ENCODE results near the gene PACSIN1.

DNA sequence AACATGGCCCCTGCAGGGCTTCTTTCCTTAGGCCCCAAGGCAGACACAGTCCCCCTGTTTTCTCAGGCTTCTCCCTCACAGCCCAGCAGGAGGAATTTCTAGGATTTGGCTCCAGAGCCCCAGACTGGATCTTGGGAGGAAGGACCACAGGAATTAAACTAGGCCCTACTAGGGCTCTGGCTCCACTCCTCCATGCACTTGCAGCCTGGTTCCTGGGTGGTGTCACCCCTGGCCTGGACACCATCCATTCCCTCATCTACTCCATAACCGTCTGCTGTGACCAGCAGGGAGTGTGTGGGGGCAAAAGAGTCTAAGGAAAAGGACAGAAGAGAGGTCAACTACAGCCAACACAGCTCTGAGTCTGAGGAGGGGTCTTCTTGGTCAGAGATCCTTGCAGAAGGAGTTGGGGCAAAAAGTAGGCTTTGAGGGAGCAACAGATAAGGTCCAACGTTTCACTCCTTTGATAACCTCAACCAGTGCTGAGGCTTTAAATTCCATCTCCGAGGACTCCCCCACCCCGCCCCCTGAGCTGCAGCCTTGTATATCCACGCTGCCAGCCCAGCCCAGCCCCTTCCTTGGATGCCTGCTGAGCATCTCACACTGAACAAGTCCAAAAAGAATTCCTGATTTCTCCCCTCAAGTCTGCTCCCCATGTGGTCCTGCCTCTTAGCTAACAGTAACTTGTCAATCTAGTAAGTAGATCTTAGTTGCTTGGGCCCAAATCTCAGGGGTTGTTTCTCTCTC is 118.2 kb downstream of the PACSIN1 start:
- TF ChIP-seq, protein P1, sequence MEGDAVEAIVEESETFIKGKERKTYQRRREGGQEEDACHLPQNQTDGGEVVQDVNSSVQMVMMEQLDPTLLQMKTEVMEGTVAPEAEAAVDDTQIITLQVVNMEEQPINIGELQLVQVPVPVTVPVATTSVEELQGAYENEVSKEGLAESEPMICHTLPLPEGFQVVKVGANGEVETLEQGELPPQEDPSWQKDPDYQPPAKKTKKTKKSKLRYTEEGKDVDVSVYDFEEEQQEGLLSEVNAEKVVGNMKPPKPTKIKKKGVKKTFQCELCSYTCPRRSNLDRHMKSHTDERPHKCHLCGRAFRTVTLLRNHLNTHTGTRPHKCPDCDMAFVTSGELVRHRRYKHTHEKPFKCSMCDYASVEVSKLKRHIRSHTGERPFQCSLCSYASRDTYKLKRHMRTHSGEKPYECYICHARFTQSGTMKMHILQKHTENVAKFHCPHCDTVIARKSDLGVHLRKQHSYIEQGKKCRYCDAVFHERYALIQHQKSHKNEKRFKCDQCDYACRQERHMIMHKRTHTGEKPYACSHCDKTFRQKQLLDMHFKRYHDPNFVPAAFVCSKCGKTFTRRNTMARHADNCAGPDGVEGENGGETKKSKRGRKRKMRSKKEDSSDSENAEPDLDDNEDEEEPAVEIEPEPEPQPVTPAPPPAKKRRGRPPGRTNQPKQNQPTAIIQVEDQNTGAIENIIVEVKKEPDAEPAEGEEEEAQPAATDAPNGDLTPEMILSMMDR (IDR thresholded peaks at IDR 0.05) = no peak
- no peak for TF ChIP-seq POLR2A (IDR thresholded peaks at IDR 0.05)
